G401.6 (cell line): ENCODE results near the gene OGFOD2.
"Not testable (repeated sequence)": the region's sequence is repeated elsewhere in the genome, so short reads cannot be mapped to it uniquely, and the experiment has no call there.

ENCODE experiments used
- FAIRE-seq: peaks from 2 replicates; lab custom pipeline; 2012; peaks lifted over from hg19 to GRCh38; lab: Jason Lieb, UNC

The OGFOD2 gene

GRCh38 chr12:123005081-123005626, 30.1 kb downstream of the OGFOD2 start:
- FAIRE-seq = no peak

DNA sequence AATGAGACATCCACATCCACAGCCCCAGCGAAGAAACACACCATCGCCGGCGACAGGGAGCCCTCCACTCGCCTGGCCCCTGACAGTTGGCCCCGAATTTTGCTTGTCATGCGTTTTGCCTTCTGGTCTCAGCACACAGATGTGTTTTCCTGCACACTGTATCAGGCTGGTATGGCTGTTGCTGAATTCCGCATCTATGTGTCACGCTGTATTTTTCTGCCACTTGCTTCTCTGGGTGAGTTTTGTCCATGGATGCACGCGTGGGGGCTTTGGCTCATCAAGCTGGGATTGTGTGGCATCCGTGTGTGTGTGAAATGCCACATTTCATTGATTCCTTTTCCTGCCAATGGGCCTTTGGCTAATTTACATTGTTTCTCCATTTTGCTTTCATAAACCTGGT, 31.9 kb downstream of the OGFOD2 start:
- FAIRE-seq = no peak

DNA sequence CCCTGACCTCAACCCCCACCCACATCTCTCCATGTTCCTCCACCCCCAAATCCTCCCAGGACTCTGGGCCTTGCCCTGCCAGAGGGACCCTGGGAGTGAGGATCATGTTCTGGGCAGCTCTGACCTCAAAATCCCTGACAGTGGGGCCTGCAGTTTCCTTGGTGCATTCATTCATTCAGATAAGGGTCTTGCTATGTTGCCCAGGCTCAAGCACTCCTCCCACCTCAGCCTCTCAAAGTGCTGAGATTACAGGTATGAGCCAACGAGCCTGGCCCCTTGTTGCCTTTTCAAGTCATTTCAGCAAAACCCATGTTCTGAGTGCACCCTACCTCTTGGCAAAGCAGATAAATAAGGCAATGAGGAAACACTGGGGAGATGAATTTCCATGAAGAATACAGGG, 35.1 kb downstream of the OGFOD2 start:
- no peak for FAIRE-seq

- no peak for FAIRE-seq
Observed at GRCh38 chr12:123010681-123011080, 35.6 kb downstream of the OGFOD2 start.

- FAIRE-seq = no peak
Observed at GRCh38 chr12:123011701-123012100, 36.7 kb downstream of the OGFOD2 start.

- FAIRE-seq = no peak
Observed at GRCh38 chr12:123013185-123014095, 38.4 kb downstream of the OGFOD2 start.

GRCh38 chr12:123014473-123014872, 39.4 kb downstream of the OGFOD2 start:
- FAIRE-seq = not testable (repeated sequence)

GRCh38 chr12:123017753-123018152, 42.7 kb downstream of the OGFOD2 start:
- FAIRE-seq = no peak

GRCh38 chr12:123019841-123020138, 44.7 kb downstream of the OGFOD2 start:
- FAIRE-seq = no peak

DNA sequence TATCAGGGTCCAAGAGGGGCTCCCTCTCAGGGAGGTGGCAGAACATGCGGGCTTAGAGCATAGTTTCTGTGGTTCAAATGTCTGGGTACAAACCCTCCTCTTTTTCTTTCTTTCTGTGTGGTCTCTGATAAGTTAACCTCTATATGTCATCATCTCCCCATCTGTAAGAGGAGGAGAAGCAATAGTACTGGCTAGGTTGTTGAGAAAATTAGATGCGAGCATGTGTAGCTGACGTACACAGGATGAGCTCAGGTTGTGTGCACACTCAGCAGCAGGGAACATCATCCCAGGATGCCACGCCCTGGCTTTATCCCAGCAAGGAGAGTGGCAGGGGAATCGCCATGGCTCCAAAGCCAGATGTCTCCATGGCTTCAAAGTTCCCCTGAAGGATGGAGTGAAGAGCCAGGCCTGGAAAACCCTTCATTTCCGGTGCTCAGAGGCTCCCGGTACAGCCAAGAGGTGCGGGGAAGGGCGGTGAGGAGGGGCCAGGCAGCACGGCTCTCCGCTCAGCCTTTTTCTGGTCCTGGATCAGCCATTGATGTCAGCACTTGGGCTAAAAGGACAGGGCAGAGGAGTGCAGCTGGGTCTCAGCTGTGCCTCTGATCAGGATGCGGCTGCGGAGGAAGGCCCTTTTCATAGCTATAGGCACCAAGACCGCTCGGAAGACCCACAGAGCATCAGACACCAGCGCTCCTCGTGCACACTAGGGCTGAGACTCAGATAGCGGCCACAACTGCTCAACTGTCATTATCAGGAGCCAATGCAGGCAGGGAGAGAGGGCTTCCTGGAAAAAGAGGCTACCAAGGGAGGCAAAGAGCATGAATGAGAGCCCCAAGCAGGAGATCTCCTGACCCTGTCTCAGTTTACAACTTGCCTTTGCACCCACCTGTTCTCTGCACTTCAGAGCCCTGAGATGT, 46.9 kb downstream of the OGFOD2 start:
- no peak for FAIRE-seq

GRCh38 chr12:123022846-123023245, 47.8 kb downstream of the OGFOD2 start:
- no peak for FAIRE-seq

GRCh38 chr12:123024819-123025391, 49.9 kb downstream of the OGFOD2 start:
- FAIRE-seq = no peak

- no peak for FAIRE-seq
Observed at GRCh38 chr12:123026094-123026853, 51.2 kb downstream of the OGFOD2 start.

DNA sequence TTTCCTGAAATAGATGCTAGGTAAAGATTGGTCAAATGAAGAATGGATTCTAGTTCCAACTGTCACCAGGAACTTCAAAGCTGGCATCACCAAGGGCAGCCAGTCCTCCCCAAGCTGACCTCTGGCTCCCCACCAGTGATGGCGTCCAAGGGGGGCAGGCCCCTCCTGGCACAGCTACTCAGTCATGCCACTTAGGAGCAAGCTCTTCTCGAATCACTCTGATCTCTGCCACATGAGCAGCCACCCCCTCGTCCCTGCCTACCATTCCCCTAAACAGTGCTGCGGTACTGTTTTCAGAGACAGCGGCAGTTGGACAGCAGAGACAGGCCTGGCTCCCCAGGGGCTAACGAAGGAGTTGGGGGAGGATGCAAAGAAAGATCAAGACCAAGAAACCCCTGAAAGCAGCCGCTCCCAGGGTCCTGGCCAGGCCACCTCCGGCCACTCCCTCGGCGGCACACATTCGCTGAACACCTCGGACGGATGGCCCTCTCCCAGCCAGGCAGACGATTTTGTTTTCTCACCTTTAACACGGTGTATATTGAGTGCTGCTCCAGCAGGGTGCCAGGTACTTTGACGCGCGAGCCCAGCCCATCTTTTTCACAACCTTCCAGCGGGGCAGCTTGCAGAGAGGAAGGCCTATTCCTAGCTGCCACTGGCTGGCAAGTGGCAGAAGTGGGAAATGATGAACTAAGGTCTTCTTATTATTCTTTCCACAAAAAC, 52.8 kb downstream of the OGFOD2 start:
- no peak for FAIRE-seq

DNA sequence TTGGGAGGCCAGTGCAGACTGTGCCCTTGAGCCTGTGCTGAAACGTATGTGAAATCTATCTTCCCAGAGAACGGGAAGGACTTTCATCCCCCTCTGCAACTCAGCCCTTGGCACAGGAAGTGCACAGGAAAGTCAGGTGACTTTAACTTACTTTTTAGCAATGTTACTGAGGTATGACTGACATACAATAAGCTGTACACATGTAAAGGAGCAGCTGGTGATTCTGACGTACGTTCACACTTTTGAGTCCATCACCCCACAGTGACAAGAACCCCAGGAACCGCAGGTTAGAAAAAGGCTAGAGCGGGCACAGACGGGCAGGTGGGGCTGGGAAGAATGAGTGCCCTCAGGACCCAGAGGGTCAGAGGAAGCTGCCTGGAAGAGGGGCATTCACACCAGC, 53.4 kb downstream of the OGFOD2 start:
- FAIRE-seq = no peak

- FAIRE-seq = no peak
Observed at GRCh38 chr12:123029550-123029949, 54.5 kb downstream of the OGFOD2 start.
